Mucosa of gallbladder (tissue), 1 donor: Measurements from ENCODE around the gene HLA-DRB1. TPM values are rescaled to one million over a fixed set of nuclear protein-coding genes. Genes with fewer than 3 reads are reported as not detected.
A peak's percentile ranks its signal among the peaks of the same experiment; 100 is the strongest.
"Not testable (repeated sequence)": the region's sequence is repeated elsewhere in the genome, so short reads cannot be mapped to it uniquely, and the experiment has no call there.

Experiments used
- DNase-seq: peaks from one replicate; pipeline ENCODE4 v3.0.0-alpha.2; 2020; ENCODE audit warnings: low spot score
- total RNA-seq: library from RNA; stranded (reverse); gene quantifications from one replicate; pipeline ENCODE4 v1.2.1, GENCODE V29; 2021
- donor health status: DM: no; HTN: no; CAD: no.

Gene HLA-DRB1
- 174 TPM for total RNA-seq

DNA sequence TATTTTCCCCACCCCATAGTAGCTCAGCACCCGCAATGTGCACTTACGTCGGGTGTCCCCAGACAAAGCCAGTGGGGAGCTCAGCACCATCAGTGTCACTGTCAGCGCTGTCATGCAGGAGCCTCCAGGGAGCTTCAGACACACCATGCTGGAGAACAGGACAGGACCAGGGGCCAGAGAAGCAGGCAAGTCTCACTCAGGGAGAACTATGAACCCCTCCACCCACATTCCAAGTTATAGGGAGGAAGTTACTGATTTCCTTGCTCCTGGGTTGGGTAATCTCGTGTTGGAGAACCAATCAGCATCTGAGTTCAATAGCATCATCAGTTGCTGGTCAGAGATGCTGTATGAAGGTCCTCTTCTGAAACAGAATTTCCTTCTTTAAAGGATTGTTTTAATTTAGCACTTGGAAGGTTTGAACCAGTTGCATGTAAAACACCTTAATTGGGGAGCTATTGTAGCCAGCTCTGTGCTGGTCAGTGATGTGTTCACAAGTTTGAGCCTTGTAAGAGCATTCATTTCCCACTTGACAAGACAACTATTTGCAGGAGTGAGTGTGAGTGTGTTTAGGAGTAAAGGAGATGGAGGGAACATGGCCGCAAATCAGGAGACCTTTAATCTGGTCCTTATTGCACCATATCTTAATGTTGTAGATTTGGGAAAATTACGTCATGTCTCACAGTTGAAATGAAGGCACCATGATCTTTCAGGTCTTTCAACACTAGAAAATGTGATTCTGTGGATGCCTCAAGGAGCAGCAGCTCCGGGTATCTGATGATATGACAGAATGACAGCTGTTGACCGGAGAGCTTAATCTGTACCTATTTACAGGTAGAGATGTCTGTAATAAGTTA lies at the start of gene HLA-DRB1:
HLA-DRB1 (minus strand) TSS at position 253 of the 854 bp plus-strand sequence; CDS start at position 147, 106 bp downstream.
- DNase-seq = peak; percentile 28

DNA sequence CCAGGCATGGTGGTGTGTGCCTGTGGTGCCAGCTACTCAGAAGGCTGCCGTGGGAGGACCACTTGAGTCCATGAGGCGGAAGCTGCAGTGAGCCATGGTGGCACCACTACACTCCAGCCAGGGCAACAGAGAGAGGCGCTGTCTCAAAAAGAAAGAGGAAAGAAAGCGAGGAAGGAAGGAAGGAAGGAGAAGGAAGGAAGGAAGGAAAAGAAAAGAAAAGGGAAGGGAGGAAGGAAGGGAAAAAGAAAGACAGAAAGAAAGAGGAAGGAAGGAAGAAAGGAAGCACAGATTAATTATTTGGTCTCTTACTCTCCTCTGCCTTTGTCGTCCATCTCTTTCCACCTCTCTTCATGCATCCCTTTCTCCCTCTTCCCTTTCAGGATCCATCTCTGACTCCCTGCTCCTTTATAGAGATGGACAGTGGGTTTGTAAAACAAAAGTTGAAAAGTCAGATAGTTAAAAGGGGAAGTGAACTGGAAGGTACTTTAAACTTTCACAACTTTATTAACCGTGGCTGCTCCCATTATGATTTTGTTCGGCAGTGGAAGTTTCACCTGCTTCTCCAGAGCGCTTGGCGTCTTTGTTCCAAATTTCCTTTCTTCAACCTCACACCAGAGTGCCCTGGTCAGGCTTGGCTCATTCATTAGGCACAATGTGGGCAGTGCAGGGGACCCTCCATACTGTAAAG lies 49.0 kb upstream of the HLA-DRB1 start:
- no peak for DNase-seq

DNA sequence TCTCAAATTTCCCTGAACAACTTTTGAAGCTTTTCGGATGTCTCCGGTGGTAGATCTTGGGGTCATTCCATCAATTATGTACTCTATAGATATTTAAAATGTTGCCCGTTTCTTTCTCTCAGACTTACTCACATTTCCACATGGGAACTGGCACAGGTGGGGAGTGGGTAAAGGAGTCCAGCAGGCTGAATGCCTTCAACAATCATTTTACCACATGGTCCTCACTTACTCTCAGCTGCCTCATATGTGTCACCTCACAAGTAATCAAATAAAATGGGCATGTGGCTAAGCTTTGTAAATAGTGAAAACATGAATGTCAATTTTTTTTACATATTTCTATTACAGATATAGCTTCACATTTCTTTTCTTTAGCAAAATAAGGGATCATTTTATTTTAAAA lies 48.2 kb upstream of the HLA-DRB1 start:
- DNase-seq = no peak

DNA sequence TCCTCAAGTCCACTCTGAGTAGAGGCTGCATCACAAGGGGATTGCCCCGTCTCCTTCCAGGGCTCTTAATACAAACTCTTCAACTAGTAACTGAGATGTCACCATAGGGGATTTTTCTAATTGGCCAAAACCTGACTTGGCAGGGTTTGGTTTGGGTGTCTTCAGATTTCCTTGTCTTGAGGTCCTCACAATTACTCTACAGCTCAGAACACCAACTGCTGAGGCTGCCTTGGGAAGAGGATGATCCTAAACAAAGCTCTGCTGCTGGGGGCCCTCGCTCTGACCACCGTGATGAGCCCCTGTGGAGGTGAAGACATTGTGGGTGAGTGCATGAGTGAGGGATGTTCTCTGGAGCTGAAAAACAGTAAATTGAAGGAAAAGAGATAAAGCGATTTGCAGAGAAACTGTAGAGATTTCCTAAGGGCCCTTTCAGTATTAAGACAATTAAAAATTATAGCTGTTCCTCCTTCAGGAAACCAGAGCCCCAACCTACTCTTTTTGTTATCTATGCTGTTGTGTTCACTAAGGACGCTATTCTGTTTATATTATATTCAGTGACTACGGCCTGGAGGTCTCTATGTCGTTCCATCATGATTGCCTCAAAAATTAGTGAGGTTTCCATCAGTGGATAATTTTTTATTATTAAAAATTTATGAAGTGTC lies 47.7 kb upstream of the HLA-DRB1 start, which contains the start of gene HLA-DQA1:
HLA-DQA1 (plus strand) TSS at position 188 of the 662 bp plus-strand sequence; CDS start at position 241, 53 bp downstream.
- DNase-seq = peak; percentile 25

DNA sequence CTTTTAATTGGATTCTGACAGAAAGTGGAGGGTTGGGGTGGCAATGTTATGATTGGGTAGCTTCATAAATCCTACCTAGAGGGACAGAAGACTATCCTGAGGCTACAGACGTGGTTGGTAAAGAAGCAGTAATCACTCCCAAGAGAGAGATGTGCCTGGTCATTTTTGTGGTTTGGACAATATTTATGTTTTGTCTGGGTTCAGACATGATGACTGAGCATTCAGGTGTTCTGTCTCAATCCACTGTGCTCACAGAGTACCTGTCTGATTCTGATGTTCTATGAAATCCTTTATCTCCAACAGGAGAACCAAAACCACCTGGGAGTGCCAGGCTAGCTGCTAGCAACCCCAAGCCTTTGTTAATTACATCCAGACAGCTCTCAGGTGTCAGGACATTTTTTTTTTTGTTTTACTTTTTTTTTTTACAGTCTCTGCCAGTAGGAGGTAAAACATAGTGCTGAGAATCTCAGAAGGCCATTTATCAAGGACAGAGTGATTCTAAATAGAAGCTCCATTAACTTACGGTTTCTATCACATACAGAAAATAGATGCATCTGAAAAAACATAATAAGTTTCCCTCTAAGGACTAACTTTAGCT lies 46.0 kb upstream of the HLA-DRB1 start:
- DNase-seq = no peak

DNA sequence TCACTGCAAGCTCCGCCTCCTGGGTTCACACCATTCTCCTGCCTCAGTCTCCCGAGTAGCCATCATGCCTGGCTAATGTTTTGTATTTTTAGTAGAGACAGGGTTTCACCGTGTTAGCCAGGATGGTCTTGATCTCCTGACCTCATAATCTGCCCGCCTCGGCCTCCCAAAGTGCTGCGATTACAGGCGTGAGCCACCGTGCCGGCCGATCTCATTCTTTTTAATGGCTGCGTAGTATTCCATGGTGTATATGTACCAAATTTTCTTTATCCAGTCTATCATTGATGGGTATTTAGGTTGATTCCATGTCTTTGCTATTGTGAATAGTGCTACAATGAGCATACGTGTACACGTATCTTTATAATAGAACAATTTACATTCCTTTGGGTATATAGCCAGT lies 40.1 kb upstream of the HLA-DRB1 start:
- DNase-seq = not testable (repeated sequence)

DNA sequence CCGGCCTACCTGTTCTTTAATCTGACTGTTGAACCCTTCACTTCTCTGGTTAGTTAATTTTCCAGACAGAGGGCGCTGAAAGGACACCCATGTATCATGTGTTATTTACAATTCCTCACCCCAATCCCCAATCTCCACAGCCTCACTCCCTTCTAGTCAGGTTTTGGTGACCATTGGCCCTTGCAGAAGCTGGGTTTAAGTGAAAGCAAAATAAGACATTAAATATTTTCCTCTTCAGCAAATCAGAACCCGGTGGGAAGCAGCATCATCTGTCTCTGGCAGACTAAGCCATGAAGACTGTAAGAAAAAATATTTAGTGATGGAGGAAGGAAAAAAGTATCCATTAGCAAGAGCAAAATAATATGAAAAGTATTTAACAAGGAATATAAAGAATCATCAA lies 38.2 kb upstream of the HLA-DRB1 start:
- DNase-seq = peak; percentile 52

DNA sequence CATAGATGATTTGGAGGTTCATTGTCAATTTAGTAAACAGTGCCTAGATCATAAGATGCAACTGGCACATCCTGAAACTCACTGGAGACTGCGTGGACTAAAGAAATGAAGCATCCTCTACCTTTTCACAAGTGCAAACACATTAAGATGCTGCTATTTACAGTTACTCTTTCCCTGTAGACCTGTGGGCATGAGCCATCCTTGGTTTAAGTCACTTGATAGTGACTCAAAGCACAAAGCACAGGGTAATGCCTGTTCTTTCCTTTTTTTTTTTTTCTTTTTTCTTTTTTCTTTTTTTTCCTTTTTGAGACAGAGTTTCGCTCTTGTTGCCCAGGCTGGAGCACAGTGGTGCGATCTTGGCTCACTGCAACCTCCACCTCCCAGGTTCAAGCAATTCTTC lies 37.6 kb upstream of the HLA-DRB1 start:
- no peak for DNase-seq

DNA sequence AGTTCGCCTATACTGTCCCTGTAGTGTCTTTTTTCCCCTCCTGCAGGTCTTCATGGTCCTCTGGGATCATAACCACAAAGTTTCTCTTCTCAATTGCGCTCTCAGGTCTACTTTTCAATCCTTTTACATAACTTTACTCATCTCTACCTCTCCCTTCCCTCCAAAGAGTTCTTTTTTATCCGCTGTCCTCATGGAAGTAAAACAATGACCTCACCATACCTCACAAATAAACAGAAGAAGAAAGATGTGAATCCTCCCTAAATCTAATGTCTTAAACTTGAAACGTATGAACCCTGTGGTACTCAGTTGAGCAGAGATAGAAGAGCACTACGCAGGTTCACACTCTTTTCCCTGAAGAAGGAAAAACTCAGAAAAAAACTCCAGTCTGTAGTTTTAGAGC lies 35.5 kb upstream of the HLA-DRB1 start:
- no peak for DNase-seq

DNA sequence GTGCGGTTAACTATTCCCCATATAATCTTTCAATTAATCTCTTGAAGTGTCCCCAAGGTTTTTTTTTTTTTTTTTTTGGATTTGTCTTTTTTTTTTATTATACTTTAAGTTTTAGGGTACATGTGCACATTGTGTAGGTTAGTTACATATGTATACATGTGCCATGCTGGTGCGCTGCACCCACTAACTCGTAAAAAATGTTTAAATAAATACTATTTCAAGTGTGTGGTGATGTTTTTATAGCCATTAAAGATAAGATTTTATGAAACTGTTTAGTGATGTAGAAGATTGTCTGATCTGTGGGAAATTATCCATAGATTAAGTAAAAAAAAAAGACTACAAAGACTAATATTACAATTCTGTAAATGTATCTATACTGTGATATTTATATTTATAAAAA lies 34.9 kb upstream of the HLA-DRB1 start:
- no peak for DNase-seq

DNA sequence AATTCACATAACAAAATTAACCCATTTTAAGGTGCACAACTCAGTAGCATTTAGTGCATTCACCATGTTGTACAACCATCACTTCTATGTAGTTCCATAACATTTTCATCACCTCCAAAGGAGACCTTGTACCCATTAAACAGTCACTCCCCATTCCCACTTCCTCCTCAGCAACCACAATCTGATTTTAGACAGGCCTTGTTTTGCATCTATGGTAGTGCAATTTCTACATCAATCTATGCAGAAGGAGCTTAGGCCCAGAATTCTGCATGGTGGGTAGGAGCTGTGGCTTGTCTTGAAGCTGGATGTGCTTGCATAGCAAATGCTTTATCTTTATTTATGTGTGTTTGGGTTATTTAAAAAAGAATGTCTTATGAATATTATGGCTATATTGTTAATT lies 34.0 kb upstream of the HLA-DRB1 start:
- DNase-seq = no peak

DNA sequence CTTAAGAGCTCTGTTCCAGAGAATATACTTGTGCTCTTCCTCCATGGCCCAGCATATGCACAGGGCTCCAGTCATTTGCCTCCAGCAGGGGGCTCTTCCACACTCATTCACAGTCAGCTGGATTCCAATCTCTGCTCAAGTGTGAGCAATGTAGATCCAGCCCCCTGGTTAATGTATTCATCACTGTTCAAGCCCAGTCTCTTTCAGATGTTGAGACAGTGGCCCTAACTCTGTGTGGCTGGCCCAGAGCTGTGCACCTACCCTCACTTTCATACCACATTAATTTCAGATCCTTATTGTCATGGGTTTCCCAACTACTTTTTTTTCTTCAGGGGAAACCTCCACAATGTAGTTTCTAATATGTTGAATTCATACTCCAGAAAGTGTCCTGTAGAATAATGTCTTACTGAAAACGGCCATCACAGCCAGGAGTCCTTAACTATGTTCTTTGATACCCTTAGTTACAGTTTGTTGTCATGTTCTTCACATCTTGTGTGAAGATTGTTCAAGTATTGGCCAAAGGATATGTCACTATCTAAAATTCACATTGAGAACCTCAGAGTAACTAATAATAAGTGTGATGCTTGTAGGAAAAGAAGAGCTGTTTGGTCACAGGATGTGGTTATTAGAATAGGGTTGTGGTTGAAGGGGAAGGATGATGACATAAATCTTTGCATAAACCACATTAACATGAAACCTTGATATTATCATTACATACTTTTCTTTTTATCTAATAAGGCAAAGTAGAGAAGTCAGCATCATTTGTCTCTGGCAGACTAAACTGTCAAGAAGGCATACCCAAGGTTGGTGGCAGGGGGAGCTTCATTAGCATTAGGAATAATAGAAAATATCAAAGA lies 33.1 kb upstream of the HLA-DRB1 start:
- peak; percentile 24 for DNase-seq

DNA sequence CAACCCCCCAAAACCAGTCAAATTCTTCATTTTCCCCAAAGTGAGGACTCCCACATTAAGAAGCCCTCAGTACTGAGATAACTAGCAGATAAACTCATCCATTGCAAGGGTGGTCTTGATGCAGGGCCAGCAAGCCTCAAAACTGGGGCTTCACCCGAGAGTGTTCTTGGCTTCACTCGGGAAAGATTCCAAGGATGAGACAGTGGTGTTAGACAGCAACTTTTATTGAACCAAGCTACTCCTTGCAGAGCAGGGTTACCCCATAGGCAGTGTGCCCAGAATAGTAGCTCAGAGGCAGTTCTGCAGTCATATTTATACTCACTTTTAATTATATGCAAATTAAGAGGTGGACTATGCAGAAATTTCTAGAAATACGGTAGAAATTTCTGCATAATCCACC lies 31.7 kb upstream of the HLA-DRB1 start:
- no peak for DNase-seq

DNA sequence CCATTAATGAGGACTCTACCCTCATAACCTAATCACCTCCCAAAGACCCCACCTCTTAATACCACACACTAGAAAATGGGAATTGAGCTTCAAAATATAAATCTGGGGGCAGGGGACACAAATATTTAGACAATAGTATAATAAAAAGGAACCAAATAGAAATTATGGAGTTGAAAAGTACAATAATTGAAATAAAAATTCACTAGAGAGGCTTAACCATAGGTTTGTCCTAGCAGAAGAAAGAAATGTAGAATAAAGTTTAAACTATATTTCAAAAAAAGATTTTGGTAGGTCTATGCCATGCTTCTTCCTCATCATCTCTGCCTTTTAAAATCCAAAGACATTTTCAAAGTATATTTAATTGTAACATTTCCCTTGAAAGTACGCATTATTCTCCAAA lies 28.1 kb upstream of the HLA-DRB1 start:
- DNase-seq = no peak

DNA sequence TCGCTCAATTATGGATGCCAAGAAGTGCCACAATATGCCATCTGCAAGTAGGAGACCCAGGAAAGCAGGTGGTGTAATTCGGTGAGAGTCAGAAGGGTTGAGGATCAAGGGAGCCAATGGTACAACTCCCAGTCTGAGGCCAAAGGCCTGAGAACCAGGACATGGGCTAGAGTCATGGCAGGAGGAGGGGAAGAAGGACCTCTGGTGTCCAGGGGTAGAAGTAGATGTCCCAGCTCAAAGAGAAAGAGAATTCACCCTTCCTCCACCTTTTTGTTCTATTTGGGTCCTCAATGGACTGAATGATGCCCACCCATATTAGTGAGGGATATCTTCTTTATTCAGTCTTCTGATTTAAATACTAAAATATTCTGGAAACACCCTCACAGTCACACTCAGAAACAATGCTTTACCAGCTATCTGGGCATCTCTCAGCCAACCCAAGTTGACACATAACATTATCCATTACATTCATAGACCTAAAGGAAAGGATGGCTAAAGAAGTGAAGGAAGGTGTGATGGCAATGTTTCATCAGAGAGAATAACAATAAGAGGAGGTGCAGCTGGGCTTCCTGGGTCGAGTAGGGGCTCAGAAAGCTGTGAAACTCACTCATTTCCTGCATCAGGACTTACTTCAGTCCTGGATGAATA lies 26.4 kb upstream of the HLA-DRB1 start:
- DNase-seq = no peak

DNA sequence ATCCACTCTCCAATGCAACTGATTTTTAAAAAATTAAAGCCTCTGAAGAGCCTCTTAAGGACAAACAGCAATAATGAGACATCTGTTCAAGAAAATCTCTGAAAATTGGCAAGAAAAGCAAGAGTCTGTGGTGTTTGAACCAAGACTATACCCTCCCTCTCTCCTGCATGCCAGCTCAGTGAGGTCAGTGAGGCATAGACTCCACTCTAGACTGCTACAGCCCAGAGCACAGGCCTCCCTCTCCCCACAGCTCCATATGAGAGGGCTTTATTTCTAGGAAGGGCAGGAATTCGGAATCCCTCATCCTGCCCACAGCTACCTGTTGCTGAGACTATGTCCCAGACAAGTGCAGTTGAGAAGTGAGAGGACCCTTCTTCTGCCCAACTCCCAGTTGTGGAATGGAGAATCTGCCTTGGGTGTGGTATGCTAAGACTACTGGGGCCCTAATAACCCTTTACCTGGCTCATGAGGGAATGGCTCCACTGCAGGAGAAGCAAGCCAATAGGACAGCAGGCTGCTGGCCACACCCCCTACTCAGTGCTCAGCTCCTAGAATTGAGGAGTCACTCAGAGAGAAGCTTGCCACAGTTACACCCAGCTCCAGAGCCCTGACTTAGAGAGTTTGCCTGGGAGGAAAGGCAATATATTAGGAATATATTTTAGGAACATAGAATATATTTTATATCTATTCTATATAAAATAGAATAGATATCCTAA lies 24.9 kb upstream of the HLA-DRB1 start:
- no peak for DNase-seq

DNA sequence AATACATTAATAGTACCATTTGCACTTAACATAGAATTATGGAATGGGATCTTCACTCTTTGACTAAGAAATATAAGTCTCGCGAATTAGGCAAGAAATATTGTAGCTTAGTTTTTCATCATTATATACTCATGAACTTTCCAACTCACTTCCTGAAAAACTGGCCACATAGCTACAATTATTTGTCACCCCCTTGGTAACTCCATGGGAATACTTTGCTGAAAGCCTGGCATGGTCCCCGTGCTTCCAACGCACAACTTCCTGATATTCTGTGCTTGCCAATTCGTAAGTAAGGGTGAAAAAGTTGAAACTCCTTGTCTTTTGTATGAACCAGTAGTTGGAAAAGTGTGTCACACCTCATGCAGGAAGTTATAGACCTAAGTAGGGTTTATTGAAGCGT lies 23.8 kb upstream of the HLA-DRB1 start:
- no peak for DNase-seq

DNA sequence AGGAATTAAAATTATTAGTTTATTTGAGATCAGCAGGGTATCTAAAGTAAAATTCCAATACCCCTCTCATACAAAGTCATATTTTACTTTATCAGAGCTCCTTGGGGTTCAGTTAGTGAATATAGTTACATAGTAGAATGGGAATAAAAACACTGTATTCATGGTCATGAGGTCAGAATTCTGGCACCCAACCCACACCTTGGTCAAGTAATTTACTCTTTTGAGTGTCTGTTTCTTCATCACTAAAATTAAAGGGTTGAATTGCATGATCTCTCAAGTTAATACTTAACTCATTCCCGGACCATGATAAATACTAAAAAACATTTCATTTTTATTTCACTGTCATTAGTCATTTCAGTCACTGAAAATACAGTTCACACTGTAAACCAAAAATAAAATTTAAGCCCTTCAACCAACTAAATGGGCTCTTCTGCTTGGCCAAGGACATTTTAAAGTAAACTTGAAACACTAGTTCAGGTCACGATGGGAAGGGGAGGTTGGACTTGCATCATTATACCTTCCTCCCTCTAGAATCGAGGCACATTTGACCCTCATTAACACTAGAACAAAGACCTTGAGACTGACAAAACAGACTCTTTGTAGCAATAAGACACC lies 21.1 kb upstream of the HLA-DRB1 start:
- no peak for DNase-seq
